Parathyroid adenoma (tissue), 2 donors: ENCODE data around the gene CNOT6L.
"Not testable (repeated sequence)": the region's sequence is repeated elsewhere in the genome, so short reads cannot be mapped to it uniquely, and the experiment has no call there.

Experiments
- H2AFZ ChIP-seq: fragments of 300-600 bp; sonication (generic); one replicate; pipeline ENCODE4 v1.7.0; 2017; ENCODE audit warnings: antibody characterized with exemption, mild to moderate bottlenecking
- H3K27ac ChIP-seq: fragments of 300-600 bp; sonication (generic); one replicate; pipeline ENCODE4 v1.7.0; 2017
- H3K27me3 ChIP-seq: fragments of 300-600 bp; sonication (generic); one replicate; pipeline ENCODE4 v1.7.0; 2017; ENCODE audit warnings: low read length; ENCODE audit not compliant: control insufficient read depth, insufficient read depth
- H3K36me3 ChIP-seq: fragments of 300-600 bp; sonication (generic); one replicate; pipeline ENCODE4 v1.7.0; 2017; ENCODE audit warnings: low read length; ENCODE audit not compliant: control insufficient read depth, insufficient read depth
- H3K4me1 ChIP-seq: fragments of 300-600 bp; sonication (generic); one replicate; pipeline ENCODE4 v1.7.0; 2017; ENCODE audit warnings: control low read depth
- H3K4me2 ChIP-seq: fragments of 300-600 bp; sonication (generic); one replicate; pipeline ENCODE4 v1.7.0; 2017; ENCODE audit warnings: low read length
- H3K4me3 ChIP-seq: fragments of 300-600 bp; sonication (generic); one replicate; pipeline ENCODE4 v1.7.0; 2017; ENCODE audit warnings: low read depth, low read length
- H3K79me2 ChIP-seq: fragments of 300-600 bp; sonication (generic); one replicate; pipeline ENCODE4 v1.7.0; 2017; ENCODE audit warnings: control low read depth
- H3K9ac ChIP-seq: fragments of 300-600 bp; sonication (generic); one replicate; pipeline ENCODE4 v1.7.0; 2017; ENCODE audit warnings: mild to moderate bottlenecking
- H3K9me3 ChIP-seq: fragments of 300-600 bp; sonication (generic); one replicate; pipeline ENCODE4 v1.7.0; 2017; ENCODE audit warnings: low read length; ENCODE audit not compliant: control insufficient read depth
- CTCF ChIP-seq: fragments of 300-600 bp; sonication (generic); IDR thresholded peaks from one replicate; pipeline ENCODE4 v1.7.0; 2017; ENCODE audit warnings: antibody characterized with exemption, mild to moderate bottlenecking
- donor health status: primary hyperparathyroidism.

The CNOT6L gene

DNA sequence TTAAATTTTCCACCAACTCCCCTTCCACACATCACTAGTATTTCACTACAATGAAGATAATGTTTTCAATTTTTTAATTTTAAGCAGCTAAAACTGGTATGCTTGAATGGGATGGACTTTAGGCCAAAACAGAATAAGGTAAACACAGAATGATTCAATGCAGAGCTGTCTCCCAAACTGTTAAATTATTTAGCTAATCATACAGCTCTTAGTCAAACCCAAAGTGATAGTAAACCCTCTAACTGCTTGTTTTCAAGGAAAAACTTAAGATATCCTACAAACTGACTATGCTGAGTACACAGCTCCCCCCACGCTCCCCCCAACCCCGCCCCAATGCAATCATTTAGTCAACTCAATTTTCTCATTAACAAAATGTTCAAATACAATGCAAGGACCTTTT, 30.2 kb downstream of the CNOT6L start:
- Histone ChIP-seq H3K79me2 (peaks cover 7% of the 10 kb centered on the region), H3K4me1 (no peaks in the 10 kb centered on the region), H3K27me3 (no peaks in the 10 kb centered on the region), H3K4me3 (no peak overlapping the region), H2AFZ (no peak overlapping the region), H3K4me2 (no peak overlapping the region), H3K36me3 (no peaks in the 10 kb centered on the region), H3K9me3 (no peaks in the 10 kb centered on the region), H3K27ac (no peak overlapping the region), H3K9ac (no peak overlapping the region)
- TF ChIP-seq CTCF = no peak

DNA sequence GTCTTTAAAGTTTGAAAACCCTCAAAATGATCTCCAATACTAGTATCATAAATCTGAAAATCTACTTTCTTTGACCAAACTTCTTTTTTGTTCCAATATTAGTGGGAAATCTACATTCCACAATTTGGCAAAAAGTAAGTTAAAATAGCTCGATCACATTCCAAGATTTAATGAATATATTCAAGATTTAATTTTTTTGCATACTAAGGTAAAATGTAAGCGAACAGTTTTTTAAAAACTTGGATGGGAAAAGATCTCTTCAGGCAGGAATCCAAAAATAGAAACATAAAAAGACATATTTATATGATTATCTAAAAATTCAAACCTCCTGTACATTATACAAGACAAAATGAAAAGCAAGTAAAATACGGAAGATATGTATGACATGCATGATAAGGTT, 31.2 kb downstream of the CNOT6L start:
- H3K4me2 ChIP-seq = no peak overlapping the region
- no peak for TF ChIP-seq CTCF
- H3K9me3 ChIP-seq = no peaks in the 10 kb centered on the region
- no peak overlapping the region for H3K9ac ChIP-seq
- no peaks in the 10 kb centered on the region for H3K36me3 ChIP-seq
- no peak overlapping the region for H3K27ac ChIP-seq
- no peak overlapping the region for H3K4me3 ChIP-seq
- peaks cover 3% of the 10 kb centered on the region for H3K79me2 ChIP-seq
- H2AFZ ChIP-seq = no peak overlapping the region
- no peaks in the 10 kb centered on the region for H3K27me3 ChIP-seq
- peaks cover 3% of the 10 kb centered on the region for H3K4me1 ChIP-seq

DNA sequence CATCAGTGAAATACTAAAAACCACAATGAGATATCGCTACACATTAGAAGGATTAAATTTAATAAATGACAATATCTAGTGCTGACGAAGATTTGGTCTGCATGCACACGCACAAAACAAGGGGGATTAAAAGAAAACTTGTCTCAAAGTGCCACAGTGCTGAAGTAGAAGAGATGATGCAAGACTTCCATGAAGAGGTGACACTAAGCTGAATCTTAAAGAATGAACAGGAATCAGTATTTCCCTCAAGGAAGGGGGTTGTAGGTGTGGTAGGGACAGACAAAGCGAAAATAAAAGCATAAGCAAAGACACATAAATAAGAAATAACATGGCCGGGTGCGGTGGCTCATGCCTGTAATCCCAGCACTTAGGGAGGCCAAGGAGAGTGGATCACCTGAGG, 33.5 kb downstream of the CNOT6L start:
- no peaks in the 10 kb centered on the region for H3K9me3 ChIP-seq
- H3K4me2 ChIP-seq = no peak overlapping the region
- H3K27ac ChIP-seq = no peak overlapping the region
- H3K79me2 ChIP-seq = peaks cover 2% of the 10 kb centered on the region
- no peak overlapping the region for H3K9ac ChIP-seq
- peaks cover 3% of the 10 kb centered on the region for H3K4me1 ChIP-seq
- H3K4me3 ChIP-seq = no peak overlapping the region
- H3K27me3 ChIP-seq = no peaks in the 10 kb centered on the region
- TF ChIP-seq CTCF = no peak
- H2AFZ ChIP-seq = no peak overlapping the region
- no peaks in the 10 kb centered on the region for H3K36me3 ChIP-seq

DNA sequence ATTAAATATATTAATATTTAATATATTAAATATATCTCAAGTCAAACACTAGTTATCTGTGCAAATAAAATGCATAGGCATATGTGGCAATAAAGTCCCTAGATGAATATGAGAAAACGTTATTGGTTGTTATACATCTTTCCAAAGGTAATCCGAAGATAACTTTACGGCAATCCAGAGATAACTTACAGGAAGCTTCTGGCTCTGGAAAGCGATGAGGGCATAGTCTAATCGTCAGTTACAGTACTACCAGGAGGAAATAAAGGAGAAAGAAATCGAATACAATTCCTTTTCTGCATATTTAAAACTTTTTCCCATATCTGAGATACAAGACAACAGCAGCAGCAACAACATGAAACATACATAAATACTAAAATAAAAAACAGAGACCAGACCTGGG, 35.3 kb downstream of the CNOT6L start:
- peaks cover 7% of the 10 kb centered on the region for H3K79me2 ChIP-seq
- H2AFZ ChIP-seq = no peak overlapping the region
- H3K27me3 ChIP-seq = no peaks in the 10 kb centered on the region
- H3K4me3 ChIP-seq = no peak overlapping the region
- H3K4me1 ChIP-seq = peaks cover 3% of the 10 kb centered on the region
- no peak overlapping the region for H3K27ac ChIP-seq
- TF ChIP-seq CTCF = no peak
- H3K36me3 ChIP-seq = no peaks in the 10 kb centered on the region
- no peaks in the 10 kb centered on the region for H3K9me3 ChIP-seq
- no peak overlapping the region for H3K9ac ChIP-seq
- no peak overlapping the region for H3K4me2 ChIP-seq

DNA sequence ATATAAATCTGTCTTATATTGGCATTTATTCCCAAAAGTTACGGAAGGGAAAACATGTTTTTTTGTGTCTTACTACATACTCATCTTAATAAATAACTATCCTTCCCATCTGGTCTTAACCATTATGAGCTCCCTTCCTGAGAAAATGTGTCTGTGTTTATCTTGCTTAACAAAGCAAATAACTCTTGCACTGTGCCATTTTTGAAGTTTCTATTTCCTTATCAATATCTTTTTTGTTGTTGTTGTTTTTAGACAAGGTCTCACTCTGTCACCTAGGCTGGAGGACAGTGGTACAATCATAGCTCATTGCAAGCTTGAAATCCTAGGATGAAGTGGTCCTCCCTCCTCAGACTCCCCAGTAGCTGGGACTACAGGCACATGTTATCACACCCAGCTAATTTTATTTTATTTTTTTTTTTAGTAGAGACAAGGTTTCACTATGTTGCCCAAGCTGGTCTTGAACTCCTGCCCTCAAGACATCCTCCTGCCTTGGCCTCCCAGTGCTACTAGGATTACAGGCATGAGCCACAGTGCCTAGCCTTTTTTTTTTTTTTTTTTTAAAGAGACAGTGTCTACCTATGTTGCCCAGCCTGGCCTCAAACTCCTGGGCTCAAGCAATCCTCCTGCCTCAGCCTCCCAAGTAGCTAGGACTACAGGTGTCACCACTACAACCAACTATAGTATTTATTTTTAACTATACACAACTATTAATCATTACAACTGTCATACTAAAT, 36.9 kb downstream of the CNOT6L start:
- H3K4me2 ChIP-seq = no peak overlapping the region
- H3K79me2 ChIP-seq = peaks cover 12% of the 10 kb centered on the region
- H3K9me3 ChIP-seq = no peaks in the 10 kb centered on the region
- no peak overlapping the region for H3K9ac ChIP-seq
- no peaks in the 10 kb centered on the region for H3K36me3 ChIP-seq
- no peak overlapping the region for H3K4me3 ChIP-seq
- H3K27me3 ChIP-seq = no peaks in the 10 kb centered on the region
- TF ChIP-seq CTCF = no peak
- H3K27ac ChIP-seq = no peak overlapping the region
- H2AFZ ChIP-seq = no peak overlapping the region
- H3K4me1 ChIP-seq = peaks cover 3% of the 10 kb centered on the region

- peaks cover 15% of the 10 kb centered on the region for H3K79me2 ChIP-seq
- not testable (repeated sequence) for H3K27me3 ChIP-seq, H3K4me3 ChIP-seq, H3K9ac ChIP-seq, H3K4me1 ChIP-seq, H3K9me3 ChIP-seq, H2AFZ ChIP-seq, H3K36me3 ChIP-seq, H3K27ac ChIP-seq, H3K4me2 ChIP-seq
These were observed 38.4 kb downstream of the CNOT6L start for GRCh38 chr4:77780762-77781161.
